GM18498 (cell line): ENCODE results near the gene ACOT13.
A peak's percentile ranks its signal among the peaks of the same experiment; 100 is the strongest.
"Not testable (repeated sequence)": the region's sequence is repeated elsewhere in the genome, so short reads cannot be mapped to it uniquely, and the experiment has no call there.

ENCODE experiments used
- ATAC-seq: cut with Tn5 transposase; IDR thresholded peaks from one replicate; pipeline ENCODE4 v1.9.1; 2021; ENCODE audit warnings: mild to moderate bottlenecking, moderate library complexity; ENCODE audit not compliant: unreplicated experiment

Gene ACOT13

DNA sequence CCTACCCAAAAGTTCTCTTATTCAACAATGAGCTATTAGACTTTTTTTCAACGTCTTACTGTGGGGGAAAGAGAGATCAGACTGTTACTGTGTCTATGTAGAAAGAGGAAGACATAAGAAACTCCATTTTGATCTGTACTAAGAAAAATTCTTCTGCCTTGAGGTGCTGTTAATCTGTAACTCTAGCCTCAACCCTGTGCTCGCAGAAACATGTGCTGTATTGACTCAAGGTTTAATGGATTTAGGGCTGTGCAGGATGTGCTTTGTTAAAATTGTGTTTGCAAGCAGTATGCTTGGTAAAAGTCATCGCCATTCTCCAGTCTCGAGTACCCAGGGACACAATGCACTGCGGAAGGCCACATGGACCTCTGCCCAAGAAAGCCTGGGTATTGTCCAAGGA lies 5.1 kb upstream of the ACOT13 start:
- not testable (repeated sequence) for ATAC-seq

DNA sequence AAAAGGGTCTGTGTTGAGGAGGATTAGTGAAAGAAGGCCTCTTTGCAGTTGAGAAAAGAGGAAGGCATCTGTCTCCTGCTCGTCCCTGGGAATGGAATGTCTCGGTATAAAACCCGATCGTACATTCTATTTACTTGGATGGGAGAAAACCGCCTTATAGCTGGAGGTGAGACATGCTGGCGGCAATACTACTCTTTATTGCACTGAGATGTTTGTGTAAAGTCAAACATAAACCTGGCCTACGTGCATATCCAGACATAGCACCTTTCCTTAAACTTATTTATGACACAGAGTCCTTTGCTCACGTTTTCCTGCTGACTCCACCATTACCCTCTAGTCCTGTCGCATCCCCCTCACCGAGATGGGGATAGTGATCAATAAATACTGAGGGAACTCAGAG lies 4.6 kb upstream of the ACOT13 start:
- ATAC-seq = no peak

DNA sequence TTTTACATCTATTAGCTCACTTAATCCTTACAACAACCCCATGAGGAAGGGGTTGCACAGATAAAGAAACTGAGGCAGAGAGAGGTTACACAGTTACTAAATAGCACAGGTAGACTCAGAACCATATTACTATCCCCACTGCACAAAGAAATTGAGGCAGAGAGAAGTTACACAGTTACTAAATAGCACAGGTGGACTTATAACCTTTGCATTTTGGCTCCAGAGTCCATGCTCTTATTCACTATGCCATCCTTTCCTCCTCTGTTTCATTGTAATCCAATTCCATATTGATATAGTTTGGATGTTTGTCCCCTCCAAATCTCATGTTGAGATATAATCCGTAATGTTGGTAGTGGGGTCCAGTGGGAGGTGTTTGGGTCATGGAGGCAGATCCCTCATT lies 3.7 kb upstream of the ACOT13 start:
- ATAC-seq = no peak

DNA sequence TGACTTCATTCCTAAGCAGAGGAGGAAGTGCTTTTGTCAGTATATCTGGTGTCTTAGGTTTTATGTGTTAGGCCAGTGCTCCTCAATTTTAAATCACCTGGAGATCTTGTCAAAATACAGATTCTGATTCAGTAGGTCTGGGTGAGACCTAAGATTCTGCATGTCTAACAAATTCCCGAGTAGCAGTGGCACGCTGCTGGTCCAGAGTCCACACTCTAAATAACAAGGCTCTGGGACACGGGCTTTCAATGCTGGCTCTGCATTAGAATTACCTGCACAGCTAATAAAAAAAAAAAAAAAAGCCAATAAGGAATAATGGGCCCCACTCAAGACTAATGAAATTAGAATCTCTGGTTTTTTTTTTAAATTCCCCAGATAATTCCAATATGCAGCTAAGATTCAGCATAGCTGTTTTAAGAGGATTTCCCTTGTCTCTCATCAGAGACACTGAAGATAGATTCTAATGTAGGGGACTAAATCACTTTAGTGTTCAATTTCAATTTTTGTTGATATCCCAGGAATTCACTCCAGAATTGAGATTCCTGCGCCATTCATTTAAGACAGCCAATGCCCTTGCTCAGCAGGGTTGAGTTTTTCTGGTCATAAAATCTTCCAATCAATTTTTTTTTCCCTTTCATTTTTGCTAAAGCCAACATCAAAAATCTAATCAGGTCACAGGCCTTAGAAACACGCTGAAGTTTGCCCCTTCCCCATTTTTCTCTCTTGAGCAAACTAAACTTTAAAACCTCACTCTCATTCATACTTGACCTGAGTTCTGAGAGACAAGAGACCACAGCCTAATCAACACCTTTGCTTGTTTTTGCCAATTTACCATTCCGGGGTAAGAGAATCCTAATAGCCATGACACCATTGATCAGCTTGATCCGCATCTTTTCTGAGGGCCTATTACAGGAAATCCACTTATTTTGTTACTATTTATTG lies 2.6 kb upstream of the ACOT13 start:
- ATAC-seq = no peak

DNA sequence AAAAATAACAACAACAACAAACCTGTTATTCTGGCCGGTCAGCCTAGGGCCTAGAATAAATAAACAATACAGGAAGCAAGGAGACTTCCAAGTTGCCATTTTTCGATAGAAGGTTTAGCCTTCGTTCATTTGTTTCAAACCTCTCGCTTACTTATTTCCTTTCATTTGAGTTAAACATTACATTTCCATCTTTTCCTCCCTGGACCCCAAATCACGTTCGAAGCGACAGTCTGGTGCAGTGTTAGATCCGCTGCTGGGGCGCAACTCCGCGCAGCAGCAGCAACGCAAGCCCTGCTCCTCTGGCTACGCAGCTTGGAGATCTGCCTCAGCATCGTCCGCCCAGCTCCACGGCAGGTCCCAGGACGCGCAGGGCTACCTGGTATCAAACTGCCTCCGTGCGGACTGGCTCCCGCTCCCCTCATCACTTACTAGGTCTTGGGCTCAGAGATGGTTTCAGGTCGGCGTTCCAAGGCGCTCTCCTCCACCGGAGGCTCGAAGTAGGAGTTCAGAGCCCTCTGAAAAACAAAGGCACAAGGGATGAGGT lies 708 bp upstream of the ACOT13 start:
- ATAC-seq = peak; percentile 55

DNA sequence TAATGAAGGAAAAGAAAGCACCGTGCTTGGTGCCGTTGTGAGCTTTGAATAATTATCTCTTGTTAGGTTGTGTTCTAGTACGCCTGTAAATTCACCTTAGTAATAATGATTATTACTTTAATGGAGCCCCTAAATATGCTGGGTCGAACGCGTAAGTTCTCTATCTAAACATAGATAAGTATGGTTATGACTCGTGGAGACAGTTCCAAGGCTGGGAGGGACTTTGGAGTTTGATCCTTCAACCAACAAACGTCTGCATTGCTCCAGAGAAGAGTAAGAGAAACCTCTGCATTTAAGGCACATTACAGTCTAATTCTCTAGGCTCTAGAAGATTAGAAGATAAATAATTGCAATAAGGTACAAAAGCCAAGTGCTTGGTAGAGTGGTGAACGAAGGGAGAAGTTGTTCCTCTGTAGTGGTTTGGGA lies 514 bp downstream of the ACOT13 start:
- peak; percentile 6 for ATAC-seq

DNA sequence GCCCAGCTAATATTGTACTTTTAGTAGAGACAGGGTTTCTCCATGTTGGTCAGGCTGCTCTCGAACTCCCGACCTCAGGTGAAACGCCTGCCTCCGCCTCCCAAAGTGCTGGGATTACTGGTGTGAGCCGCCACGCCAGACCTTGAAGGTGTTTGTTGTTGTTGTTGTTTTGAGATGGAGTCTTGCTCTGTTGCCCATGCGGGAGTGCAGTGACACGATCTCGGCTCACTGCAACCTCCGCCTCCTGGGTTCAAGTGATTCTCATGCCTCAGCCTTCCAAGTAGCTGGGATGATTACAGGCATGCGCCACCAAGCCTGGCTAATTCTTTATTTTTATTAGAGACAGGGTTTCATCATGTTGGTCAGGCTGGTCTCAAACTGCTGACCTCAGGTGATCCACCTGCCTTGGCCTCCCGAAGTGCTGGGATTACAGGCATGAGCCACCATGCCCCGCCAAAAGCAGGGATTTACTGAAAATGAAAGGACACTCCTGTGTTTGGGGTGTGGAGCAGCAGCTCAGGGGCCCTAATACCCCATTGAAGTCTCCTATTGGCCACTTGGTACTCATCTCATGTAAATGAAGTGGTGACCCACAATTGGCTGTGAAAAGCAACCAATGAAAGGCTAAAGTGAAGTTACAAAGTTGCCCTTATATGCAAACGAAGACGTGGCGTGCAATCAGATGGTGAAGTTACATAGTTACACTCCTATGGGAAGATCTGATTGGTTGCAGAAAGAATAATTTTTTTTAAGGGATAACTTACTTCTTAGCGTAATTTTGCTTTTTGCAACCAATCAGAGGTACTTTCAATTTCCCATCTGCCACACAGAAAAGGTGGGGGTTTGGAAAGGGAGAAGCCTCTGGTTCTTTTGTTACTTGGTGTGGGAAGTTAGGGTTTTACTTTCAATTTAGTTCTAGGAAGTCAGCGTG lies 1.5 kb downstream of the ACOT13 start:
- ATAC-seq = not testable (repeated sequence)

DNA sequence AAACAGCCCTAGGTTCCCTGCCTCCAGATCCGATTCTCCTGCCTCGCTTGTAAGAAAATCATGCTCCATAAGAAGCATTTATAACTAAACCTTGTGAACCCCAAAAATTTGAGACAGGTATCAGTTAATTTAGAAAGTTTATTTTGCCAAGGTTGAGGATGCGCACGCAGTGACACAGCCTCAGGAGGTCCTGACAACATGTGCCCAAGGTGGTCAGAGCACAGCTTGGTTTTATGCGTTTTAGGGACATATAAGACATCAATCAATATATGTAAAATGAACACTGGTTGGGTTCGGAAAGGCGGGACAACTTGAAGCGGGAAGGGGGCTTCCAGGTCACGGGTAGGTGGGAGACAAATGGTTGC lies 2.1 kb downstream of the ACOT13 start:
- no peak for ATAC-seq

DNA sequence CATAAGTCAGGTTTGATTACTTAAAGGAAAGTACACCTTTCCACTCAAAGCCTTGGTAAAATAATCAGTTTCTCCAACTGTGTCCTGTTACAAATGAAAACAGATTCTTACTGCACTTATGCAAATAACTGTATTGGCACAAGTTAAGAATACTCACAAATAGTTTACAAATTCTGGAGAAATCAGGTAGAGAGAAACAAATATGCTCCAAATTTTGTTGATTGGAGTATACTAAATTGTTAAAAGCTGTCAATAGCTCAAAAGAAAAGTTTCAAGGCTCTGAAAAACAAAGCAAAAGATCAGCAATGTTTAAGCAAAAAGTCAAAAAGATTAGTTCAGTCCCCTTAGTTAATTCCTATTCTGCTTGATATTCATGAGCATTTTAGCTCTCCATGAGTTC lies 3.6 kb downstream of the ACOT13 start:
- not testable (repeated sequence) for ATAC-seq

DNA sequence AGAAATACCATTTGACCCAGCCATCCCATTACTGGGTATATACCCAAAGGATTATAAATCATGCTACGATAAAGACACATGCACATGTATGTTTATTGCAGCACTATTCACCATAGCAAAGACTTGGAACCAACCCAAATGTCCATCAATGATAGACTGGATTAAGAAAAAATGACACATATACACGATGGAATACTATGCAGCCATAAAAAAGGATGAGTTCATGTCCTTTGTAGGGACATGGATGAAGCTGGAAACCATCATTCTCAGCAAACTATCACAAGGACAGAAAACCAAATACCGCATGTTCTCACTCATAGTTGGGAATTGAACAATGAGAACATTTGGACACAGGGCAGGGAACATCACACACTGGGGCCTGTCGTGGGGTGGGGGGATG lies 4.2 kb downstream of the ACOT13 start:
- ATAC-seq = not testable (repeated sequence)

DNA sequence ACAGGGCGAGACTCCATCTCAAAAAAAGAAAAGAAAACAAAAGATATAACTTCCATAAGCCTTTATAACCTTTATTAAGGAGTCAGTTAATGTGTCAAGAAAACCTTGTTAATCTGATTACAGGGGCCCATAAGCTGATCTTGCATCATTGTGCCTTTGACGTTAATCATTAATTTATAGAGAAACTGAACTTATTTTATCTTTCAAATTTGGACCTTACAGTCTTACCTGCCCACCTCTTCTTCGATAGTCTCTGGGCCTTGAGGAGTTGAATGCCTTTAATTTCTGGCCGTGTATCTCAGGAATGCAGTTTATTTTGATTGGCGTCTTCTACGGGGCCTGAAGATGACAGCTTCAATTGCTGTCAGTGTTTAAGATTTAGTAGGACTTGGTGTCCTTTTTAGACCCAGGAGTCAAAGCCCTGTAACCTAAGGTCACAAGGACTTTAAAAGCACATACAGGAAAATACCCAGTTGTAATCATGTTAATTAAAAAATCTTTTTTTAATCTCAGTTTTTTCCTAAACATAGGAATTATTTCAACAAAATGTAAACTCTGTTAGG lies 5.8 kb downstream of the ACOT13 start:
- no peak for ATAC-seq

DNA sequence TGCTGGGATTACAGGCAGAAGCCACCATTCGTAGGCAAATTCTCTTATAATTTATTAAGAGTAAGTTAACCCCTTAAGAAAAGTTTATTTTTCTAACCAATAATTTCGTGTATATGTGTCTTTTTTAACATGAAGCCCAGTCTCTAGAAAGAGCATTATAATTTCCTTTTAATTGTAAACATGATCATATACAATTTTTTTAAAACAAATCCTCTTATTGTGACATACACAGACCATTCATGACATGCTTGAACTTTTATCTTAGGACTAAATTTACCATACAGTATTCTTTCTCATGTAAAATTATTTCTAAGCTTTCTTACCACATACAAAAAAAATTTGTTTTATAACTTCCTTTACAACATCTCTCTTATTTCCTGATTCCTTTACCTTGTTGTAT lies 6.7 kb downstream of the ACOT13 start:
- no peak for ATAC-seq

DNA sequence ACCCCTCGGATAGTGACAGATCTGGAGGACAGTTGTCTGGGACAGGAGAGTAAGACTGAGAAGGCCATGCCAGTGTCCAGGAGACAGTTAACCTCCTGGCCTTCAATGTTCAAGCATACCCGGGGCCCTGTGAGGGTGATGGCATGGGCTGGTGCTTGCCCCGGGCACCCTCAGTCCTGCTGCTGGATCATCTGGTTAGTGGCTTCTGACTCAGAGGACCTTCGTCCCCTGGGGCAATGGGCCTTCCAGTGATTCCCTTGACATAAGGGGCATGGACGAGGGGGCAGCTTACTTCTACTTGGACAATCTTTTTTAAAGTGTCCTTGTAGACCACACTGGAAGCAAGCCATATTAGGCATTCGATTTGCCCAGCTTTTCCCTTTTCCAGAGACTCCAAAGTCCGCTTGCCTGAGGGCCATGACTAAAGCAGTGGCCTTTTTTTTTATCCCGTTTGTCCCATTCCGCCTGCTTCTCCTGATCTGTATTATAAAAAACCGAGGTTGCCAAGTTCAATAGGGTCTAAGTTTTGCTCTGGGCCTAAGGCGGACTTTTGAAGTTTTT lies 12.0 kb downstream of the ACOT13 start:
- not testable (repeated sequence) for ATAC-seq

DNA sequence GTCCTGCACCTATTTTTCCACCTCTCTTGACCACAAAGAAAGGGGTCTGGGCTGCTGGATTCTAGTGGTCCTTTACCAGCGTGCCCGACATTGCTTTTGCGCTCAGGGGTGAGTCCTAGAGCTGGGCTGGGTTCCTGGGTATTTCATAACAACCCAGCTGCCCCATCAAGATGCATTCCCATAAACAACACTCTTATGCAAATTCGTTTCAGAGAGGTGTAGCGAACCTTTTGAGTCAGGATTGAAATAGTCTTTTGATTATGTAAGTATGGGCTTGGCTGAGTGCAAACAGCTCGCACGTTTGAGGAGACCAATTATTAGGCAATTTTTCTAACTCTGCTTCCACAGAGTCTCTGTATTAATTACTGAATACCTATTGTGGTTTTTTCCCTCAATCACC lies 13.7 kb downstream of the ACOT13 start:
- no peak for ATAC-seq

DNA sequence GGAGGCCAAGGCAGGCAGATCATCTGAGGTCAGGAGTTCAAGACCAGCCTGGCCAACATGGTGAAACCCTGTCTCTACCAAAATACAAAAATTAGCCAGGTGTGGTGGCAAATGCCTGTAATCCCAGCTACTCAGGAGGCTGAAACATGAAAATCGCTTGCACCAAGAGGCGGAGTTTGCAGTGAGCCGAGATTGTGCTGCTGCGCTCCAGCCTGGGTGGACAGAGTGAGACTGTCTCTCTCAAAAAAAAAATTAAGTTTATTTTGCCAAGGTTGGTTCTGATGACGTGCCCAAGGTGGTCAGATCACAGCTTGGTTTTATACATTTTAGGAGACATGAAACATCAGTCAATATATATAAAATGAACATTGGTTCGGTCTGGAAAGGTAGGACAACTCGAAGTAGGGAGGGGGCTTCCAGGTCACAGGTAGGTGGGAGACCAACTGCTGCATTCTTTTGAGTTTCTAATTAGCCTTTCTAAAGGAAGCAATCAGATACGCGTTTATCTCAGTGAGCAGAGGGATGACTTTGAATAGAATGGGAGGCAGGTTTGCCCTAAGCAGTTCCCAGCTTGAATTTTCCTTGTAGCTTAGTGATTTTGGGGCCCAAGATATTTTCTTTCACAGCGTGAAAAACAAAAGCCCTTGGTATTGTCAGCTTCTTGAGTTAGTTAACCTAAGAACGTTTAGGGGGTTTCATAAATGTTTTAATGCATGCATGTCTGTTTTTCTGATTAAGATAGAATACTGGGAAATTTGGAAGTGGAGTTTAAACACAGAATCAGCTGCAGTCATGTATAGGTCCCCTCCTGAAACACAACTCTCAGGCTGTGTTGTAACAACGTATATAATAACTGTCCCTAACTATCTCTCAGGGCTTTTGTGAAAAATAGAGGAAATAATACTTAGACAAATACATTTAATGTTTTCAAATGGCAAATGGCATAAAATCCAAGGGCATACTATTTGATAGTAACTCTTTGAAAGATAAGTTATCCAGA lies 16.7 kb downstream of the ACOT13 start:
- ATAC-seq = no peak

DNA sequence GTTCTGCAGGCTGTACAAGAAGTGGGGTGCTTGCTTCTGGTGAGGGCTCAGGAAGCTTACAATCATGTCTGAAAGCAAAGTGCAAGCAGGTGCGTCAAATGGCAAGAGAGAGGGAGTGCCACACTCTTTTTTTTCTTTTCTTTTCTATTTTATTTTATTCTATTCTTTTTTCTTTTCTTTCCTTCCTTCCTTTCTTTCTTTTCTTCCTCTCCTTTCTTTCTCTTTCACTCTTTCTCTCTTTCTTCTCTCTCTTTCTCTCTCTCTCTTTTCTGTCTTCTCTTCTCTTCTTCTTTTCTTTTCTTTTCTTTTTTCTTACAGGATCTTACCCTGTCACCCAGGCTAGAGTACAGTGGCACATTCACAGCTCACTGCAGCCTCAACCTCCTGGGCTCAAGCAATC lies 19.5 kb downstream of the ACOT13 start:
- no peak for ATAC-seq

DNA sequence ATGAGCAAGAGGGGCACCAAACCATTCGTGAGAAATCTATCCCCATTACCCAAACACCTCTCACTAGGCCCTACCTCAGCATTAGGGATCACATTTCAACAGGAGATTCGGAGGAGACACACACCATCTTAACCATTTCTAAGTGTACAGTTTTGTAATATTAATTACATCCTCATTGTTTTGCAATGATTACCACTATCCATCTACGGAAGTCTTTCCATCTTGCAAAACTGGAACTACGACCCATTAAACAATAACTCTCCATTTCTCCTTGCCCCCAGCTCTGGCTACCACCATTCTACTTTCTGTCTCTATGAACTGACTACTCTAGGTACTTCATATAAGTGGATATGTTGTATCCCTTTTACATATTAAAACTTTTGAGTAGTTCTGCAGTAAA lies 20.1 kb downstream of the ACOT13 start:
- ATAC-seq = no peak

DNA sequence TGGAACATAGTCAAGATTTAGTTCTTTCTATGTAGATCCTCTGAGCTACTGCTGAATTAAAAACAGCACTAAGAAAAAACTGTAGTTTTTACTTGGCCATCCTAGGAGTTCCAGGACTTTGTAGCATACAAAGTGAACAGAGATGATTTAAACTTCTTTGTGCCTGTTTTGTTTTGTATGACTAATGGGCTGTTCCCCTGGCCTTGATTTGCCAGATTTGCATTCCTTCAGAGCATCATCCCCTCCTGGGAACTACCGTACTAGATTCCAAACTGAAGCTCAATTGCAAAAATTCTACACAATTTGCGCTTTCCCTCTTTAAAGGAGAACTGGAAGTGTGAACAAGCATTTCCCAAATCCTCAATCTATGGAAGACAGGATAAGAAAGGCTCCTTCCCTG lies 23.1 kb downstream of the ACOT13 start:
- no peak for ATAC-seq

DNA sequence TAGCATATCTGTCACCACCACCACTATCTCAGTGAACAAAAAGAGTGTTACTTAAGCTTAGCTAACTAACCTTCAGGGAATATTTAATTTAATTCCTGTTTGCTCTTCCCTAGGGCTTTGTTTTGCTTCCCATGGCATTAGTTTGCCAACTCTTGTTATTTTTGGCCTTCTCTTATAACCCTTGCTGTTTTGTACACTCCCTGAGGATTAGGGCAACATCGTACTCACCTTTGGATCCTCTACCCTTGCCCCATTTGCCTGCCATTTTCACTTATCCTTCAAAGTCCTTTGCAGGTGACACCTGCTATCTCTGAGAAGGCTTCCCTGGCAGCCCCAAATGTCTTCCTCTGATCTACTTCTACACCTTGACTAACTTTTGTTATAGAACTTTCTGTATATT lies 23.7 kb downstream of the ACOT13 start:
- no peak for ATAC-seq

DNA sequence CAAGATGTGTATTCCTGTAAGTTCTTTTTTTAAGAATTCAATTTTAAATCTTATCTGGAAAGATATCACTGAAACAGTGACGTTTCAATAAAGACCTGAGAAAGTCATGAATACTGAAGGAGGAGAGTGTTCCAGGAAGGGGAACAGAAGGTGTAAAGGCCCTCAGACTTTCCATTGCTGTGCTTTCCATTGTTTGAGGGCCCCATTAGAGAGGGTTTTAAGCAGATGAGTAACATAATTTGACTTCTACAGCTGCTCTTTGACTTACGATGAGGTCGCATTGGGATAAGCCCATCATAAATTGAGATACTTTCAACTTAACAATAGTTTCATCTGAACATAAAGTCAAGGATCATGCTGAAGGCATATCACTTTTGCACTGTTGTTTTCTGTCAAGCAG lies 24.7 kb downstream of the ACOT13 start:
- ATAC-seq = no peak
